Pons (tissue), 1 donor: ENCODE measurements around the gene ABRAXAS1.

Experiments
- DNase-seq: peaks from one replicate; pipeline ENCODE4 v3.0.0-alpha.2; 2016; ENCODE audit warnings: low spot score

The ABRAXAS1 gene

GRCh38 chr4:83454686-83455085 lies 30.2 kb downstream of the ABRAXAS1 start:
- peak; percentile 22 for DNase-seq

GRCh38 chr4:83449009-83449408 lies 35.9 kb downstream of the ABRAXAS1 start:
- no peak for DNase-seq

GRCh38 chr4:83440899-83441298 lies 44.0 kb downstream of the ABRAXAS1 start:
- no peak for DNase-seq

GRCh38 chr4:83440148-83440814 lies 44.6 kb downstream of the ABRAXAS1 start:
- DNase-seq = no peak

GRCh38 chr4:83438719-83439118 lies 46.2 kb downstream of the ABRAXAS1 start:
- no peak for DNase-seq

- no peak for DNase-seq
These were observed 48.2 kb downstream of the ABRAXAS1 start for GRCh38 chr4:83436680-83437079.

GRCh38 chr4:83431200-83431599 lies 53.7 kb downstream of the ABRAXAS1 start:
- DNase-seq = no peak

GRCh38 chr4:83418211-83418610 lies 66.7 kb downstream of the ABRAXAS1 start:
- DNase-seq = no peak

GRCh38 chr4:83417566-83417965 lies 67.3 kb downstream of the ABRAXAS1 start:
- no peak for DNase-seq

- no peak for DNase-seq
These were observed 71.2 kb downstream of the ABRAXAS1 start for GRCh38 chr4:83413676-83414075.
